HG03342 (cell line): ENCODE measurements around the gene GALNT9.

Experiments
- ATAC-seq: cut with Tn5 transposase; IDR thresholded peaks from one replicate; pipeline ENCODE4 v1.9.1; 2021; ENCODE audit warnings: mild to moderate bottlenecking, moderate library complexity; ENCODE audit not compliant: unreplicated experiment

The GALNT9 gene

DNA sequence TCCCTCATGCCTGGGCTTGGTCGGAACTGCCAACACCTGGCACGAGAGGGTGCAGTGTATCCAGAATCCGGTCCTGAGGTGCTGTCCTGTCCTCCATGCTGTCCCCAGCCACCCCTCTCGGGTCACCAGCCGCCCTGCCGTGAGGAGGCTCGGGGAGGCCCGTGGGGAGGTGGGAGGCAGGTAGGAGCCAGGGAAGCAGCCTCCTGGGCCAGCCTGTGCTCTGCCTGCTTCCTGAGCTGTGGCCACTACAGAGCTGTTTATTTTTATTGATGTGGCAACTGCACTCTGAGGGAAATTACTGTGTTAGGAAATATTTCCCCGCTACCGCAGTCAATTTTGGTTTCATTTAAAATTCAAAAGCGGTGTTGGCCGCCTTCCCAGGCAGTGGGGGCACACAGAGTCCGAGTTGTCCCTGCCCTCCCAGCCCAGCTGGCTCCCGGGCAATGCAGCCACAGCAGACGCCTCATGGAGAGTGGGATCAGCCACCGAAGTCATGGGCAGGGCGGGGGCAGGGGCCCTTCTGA is 166.8 kb downstream of the GALNT9 start:
- ATAC-seq = no peak

DNA sequence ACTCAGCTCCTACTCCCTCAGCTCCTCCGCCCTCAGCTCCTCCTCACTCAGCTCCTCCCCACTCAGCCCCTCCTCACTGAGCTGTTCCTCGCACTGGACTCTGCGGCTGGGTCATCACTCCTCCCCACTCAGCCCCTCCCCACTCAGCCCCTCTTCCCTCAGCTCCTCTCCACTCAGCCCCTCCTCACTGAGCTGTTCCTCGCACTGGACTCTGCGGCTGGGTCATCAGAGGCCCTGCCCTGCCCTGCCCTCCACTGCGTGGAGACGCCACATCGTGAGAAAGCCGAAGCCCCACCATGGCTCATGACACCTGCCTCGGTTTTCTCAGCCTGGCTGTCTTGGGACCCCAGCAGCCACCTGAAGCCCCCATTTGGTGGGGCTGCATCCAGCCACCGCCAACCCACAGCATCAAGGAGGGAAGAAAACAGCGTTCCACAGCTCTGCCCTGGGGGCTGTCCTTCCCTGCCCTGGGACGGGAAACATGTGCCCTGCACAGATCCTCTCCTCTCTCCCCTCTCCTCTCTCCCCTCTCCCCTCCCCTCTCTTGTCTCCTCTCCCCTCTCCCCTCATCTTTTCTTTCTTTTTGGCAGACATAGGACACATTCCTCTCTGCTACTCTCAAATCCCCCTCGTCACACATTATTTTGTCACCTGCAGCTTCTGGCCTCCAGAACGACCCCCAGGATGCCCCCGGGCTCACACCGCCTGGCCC is 167.4 kb downstream of the GALNT9 start:
- no peak for ATAC-seq

DNA sequence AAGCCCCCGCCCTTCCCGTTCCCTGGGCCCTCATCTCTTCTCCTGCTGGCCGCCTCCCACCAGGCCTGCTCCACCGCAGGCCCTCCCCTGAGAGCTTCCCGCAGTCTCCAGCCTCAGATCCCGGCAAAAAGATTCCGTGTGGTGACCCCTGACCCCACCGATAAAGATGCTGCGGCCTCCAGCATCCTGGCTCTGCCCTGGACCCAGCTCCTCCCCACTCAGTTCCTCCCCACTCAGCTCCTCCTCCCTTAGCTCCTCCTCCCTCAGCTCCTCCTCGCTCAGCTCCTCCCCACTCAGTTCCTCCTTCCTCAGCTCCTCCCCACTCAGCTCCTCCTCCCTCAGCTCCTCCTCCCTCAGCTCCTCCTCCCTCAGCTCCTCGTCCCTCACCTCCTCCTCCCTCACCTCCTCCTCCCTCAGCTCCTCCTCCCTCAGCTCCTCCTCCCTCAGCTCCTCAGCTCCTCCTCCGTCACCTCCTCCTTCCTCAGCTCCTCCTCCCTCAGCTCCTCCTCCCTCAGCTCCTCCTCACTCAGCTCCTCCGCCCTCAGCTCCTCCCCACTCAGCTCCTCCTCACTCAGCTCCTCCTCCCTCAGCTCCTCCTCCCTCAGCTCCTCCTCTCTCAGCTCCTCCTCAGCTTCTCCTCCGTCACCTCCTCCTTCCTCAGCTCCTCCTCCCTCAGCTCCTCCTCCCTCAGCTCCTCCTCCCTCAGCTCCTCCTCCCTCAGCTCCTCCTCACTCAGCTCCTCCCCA is 168.2 kb downstream of the GALNT9 start:
- ATAC-seq = no peak

DNA sequence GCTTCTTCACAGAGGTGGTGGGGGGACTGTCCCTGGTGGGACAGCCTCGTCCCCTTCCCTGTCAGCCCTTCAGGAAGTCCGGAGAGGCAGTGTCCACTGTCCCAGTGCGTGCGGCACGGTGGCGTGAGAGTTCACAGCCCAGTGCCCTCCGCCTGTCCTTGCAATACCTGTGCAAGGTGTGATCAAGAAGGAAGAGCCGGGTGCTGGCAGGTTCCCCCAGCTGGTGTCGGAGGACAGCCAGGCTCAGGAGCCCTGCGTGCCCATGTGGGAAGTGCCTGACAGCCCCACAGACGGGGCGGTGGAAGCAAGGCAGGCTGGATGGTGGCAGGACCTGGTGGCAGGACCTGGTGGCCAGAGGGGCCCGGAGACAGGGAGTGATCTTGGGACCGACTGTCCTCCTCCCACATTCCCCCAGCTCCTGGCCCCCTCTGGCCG is 168.8 kb downstream of the GALNT9 start:
- ATAC-seq = no peak

DNA sequence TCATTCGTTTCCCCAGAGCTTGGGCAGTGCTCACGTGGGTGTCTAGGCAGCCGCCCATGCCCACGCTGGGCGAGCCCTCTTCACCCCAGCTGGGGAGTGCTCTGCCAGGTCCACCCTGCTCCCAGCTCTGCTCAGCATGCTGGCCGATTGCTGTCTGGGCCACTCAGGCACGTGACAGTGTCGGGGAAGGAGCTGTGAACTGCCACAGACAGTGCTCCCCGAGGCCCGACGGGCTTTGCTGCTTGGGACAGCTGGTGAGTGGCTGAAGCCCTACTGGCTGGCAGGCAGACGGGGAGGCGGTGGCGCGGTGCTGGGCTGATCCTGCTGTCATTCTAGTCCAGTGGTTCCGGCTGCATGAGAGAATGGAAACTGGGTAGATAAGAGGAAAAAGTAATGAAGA is 169.4 kb downstream of the GALNT9 start:
- no peak for ATAC-seq

DNA sequence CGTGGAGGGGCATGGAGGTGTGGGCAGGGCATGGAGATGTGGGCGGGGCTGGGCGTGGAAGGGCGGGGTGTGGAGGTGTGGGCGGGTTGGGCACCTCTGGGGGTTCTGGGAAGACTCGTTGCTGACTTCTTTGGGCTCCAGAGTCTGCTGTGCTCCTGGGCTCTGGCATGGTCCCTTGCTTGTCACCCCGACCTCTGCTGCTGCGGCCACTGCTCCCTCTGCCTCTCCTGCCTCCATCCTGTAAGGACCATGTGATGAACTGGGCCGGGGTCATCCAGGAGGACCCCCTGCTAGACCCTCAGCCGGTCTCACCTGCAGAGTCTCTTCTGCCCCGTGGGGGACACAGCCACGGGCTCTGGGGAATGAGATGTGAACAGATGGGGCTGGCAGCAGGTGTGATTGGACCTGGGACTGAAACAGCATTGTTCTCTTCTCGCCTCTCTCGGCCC is 169.8 kb downstream of the GALNT9 start:
- no peak for ATAC-seq

DNA sequence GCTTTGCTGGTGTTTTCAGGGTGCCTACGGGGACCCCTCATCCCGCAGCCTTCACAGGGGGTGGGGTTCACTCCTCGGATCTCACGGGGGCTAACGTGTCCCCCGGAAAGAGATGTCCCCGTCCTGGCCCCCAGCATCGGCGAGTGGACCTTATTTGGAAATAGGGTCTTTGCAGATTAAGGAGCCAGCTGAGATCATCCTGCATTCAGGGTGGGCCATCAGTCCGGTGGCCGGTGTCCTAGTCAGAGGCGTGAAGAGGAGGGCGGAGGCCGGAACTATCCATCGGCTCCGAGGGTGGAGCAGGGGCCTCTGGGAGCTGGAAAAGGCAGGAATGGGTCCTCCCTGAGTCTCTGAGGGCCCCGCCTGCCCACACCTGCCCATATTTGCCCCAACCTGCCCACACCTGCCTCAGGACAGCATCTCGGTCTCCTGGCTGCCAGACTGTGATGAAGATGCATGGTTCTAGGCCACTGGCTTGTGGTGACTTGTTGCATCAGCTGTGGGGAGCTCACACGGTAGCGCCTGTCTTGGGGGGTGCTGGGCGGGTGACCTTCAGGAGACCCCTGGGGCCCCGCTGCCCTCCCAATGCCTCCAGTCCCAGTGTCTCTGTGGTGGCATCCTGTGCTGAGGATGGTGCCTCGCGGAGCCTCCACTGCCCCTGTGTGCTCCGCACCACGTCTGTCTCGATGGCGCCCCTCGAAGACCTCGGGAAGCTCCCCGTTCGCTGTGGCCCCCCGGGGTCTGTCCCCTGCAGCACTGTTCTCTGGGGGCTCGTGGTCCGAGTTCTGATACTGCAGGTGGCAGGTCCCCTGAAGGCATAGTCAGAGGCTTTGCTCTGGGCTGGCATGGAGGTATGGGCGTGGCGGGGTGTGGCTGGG is 170.5 kb downstream of the GALNT9 start:
- no peak for ATAC-seq

DNA sequence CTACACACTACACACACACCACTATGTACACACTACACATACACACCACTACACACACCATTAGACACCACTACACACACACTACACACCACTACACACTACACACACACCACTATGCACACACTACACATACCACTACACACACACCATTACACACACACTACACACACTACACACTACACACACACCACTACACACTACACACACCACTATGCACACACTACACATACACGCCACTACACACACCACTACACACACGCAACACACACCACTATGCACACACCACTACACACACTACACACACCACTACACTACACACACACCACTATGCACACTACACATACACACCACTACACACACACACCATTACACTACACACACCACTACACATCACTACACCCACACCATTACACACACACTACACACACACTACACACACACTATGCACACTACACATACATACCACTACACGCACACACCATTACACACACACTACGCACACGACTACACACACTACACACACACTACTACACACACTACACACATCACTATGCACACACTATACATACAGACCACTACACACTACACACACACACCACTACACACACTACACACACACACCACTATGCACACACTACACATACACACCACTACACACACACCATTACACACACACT is 171.5 kb downstream of the GALNT9 start:
- ATAC-seq = no peak

DNA sequence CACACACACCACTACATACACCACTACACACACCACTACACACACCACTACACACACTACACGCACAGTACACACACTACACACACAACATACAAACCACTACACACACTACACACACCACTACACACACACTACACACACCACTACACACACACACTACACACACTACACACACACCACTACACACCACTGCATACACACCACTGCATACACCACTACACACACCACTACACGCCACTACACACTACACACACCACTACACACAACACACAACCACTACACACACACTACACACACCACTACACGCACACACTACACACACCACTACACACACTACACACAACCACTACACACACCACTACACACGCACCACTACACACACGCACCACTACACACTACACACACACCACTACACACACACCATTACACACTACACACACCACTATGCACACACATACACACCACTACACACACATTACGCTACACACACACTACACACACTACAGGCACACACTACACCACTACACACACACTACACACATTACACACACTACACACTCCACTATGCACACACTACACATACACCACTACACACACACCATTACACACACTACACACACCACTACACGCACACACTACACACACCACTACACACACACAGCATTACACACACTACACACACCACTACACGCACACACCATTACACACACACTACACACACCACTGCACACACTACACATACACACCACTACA is 172.6 kb downstream of the GALNT9 start:
- no peak for ATAC-seq

DNA sequence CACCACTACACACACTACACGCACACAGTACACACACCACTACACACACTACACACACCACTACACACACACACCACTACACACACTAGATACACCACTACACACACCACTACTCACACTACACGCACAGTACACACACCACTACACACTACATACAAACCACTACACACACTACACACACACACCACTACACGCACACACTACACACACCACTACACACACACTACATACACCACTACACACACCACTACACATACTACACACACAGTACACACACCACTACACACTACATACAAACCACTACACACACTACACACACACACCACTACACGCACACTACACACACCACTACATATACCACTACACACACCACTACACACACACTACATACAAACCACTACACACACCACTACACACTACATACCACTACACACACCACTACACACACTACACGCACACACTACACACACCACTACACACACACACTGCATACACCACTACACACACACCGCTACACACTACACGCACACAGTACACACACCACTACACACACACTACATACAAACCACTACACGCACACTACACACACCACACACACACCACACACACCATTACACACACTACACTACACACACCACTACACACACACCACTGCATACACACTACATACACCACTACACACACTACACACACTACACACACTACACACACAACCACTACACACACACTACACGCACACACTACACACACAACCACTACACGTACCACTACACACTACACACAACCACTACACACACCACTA is 173.4 kb downstream of the GALNT9 start:
- no peak for ATAC-seq

DNA sequence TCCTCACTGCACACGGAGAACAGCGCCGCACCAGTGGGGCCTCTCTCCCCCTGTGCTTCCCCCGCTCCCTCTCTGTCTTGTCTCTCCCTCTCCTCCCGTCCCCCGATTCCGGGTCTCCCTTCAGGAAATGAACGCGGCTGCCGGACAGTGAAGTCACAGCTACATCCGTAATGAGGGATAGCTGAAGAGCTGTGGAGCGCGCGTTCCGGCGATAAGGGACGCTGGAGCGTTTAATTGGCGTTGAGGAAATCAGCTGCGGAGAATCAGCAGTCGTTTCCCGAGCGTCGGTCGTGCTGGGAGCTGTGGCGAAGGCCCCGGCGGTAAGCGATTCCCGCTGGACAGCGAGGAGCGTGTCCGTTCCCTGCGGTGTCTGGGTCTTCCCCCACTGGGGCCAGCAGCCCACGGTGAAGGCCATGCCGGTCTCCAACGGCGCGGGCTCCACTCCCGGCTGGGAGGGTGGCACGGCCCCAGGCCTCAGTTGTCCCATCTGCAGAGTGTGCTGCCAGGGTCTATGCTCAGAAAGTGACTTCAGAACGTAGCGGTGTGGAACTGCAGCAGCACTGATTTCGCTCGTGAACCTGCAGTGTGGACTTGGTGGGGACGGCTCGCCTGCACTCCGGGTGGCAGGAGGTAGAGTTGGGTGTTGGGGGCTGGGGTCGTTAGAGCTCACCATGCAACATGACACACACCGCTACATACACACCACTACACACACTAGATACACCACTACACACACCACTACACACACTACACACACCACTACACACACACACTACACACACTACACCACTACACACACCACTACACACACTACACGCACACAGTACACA is 174.2 kb downstream of the GALNT9 start:
- ATAC-seq = no peak

DNA sequence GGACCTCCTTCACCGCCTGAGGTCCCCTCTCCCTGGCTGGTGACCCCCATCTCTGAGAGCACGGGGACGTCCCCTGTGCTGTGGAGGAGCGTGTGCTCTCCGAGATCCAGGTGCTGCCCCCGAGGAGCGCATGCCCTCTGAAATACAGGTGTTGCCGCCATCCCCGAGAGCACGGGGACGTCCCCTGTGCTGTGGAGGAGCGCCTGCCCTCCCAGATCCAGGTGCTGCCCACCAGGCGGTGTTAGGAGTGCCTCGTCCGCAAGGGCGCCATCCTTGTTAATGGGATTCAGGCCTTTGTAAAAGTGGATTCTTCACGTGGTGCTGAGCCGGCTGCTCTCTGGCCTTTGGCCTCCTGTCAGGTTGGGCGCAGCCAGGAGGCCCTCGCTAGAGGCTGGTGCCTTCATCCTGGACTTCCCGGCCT is 175.0 kb downstream of the GALNT9 start:
- peak; percentile 12 for ATAC-seq

DNA sequence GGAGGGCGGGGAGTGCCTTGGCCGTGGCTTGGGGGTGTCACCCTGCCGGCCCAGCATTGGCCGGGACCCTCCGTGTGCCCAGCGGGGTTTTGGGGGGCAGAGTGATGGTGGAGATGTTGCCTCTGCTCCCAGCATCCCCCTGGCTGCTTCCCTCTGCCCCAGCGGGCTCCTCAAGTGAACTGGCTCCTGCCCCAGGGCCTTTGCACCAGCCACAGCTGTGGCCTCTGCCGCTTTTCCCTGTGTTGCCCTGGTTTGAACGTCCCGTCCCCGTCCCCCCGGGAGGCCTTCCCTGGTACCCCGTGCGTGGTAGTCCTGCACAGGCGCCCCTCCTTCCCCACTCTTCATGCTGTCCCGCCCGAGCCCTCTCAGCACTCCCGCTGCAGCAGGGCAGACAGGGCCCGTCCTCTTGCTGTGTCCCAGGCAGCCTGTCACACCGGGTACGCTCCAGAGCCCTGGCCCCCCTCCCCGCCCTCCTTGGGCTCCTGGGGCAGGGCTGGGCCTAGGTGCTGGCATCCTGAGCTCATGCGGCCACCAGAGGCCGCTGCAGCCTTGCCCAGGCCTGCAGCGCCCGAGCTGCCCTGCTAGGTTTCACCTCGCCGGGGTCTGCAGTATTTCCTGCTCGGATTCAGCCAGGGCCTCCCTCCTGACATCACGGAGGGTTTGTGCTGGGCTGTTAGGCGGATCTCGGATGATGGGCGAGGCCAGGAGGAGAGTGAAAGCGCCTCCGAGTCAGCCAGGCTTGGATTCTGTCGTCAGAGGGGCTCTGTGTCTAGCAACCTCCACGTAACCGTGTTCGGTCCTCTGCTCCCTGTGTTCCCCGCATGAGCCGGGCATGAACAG is 175.7 kb downstream of the GALNT9 start:
- peak; percentile 81 for ATAC-seq

DNA sequence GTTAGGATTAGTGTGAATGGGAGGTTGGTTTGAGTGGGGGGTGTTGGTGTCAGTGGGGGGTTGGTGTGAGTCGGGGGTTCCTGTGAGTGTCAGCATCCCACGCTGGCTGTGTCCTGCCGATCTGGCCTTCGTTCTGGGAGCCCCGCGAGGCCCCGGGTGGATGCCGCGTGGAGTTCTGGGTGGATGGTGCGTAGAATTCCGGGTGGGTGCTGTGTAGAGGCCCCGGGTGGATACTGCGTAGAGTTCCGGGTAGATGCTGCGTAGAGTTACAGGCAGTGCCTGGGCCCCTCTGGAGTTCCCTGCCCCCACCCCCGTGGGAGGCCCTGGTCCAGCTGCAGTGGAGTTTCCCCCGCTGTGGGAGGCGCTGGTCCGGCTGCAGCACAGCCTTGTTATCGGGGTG is 176.4 kb downstream of the GALNT9 start:
- ATAC-seq = no peak

DNA sequence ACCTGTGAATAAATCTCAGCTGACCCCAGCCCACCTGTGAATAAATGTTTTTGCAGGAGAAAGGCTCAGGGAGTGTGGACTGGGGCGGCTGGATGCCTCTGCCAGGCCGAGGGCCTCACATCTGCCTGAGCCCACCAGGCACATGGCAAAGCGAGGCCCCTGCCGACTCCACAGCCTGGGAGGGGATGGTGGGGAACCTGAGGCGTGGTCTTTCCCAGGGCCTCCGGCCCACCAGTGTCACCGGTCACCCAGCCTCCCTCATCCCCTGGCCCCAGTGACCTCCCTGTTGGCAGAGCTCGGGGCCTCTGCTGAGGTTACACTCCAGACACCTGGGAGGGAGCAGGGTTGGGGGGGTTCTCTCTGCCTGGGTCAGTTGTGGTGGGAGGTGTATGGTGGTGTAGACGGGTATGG is 177.0 kb downstream of the GALNT9 start:
- ATAC-seq = no peak

DNA sequence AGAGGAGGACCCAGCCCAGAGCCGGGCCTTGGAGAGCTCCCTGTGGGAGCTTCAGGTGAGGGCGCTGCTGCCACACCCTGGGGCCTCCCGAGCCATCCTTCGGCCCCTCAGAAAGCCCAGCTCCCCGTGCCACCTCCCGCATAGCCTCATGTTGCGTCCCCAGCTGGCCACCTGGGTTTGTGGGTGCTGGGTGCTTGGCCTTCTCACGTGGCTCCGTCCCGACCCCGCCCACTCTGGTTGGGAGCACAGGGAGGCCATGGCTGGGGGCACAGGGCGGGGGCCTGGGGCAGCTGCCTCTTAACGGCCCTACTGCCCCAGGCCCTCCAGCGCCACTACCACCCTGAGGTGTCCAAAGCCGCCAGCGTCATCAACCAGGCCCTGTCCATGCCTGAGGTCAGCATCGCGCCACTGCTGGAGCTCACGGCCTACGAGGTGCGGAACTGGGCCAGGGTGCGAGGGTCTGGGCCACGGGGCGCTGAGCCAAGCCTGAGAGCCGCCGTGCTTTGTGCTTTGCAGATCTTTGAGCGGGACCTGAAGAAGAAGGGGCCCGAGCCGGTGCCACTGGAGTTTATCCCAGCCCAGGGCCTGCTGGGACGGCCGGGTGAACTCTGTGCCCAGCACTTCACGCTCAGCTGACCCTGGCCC is 177.5 kb downstream of the GALNT9 start:
- ATAC-seq = no peak
